HEK293 (cell line): ENCODE measurements around the gene TLR9.

Source experiments
- CTCF ChIA-PET: fragments of 350-600 bp; formaldehyde crosslinking; extraction: SDS; loops from one replicate; lab custom pipeline; 2021; ENCODE audit warnings: antibody characterized with exemption; lab: Yijun Ruan, JAX
- POLR2A ChIA-PET: fragments of 300-600 bp; formaldehyde crosslinking; extraction: SDS; loops from one replicate; lab custom pipeline; 2020; ENCODE audit warnings: antibody characterized with exemption, inconsistent platforms; lab: Yijun Ruan, JAX
- H3K27ac ChIP-seq: fragments of 200-500 bp; sonication (Bioruptor generic); 2 replicates; pipeline ENCODE4 v1.5.1; 2014; ENCODE audit warnings: low read depth, low read length, control low read depth, inconsistent platforms; ENCODE audit errors: extremely low read depth
- H3K36me3 ChIP-seq, 2 experiments: fragments of 200-500 bp in 1 of 2; sonication (Bioruptor generic) in 1 of 2; 1 replicate in 1 of 2; 2 replicates in 1 of 2; pipeline ENCODE4 v1.5.1; 2014 to 2017; ENCODE audit warnings: inconsistent platforms in 2 of 2, low read length in 2 of 2; ENCODE audit not compliant: control insufficient read depth in 2 of 2, insufficient read depth in 1 of 2
- H3K4me1 ChIP-seq: fragments of 200-500 bp; sonication (Bioruptor generic); 2 replicates; pipeline ENCODE4 v1.5.1; 2014; ENCODE audit warnings: mild to moderate bottlenecking, low read length, inconsistent platforms; ENCODE audit not compliant: control insufficient read depth, insufficient read depth
- H3K4me3 ChIP-seq: 2 replicates; pipeline ENCODE4 v1.5.1; 2011; ENCODE audit warnings: low read depth, mild to moderate bottlenecking, control low read depth, low read length, moderate library complexity
- H3K9me3 ChIP-seq: fragments of 200-500 bp; sonication (Bioruptor generic); 2 replicates; pipeline ENCODE4 v1.5.1; 2014; ENCODE audit warnings: low read depth, low read length, inconsistent platforms; ENCODE audit not compliant: control insufficient read depth, insufficient read depth
- EGR2 ChIP-seq: fragments of 450-650 bp; formaldehyde crosslinking; IDR thresholded peaks from 2 replicates; pipeline ENCODE4 v1.5.1; 2016; ENCODE audit warnings: low read depth, missing biosample characterization, missing genetic modification characterization
- HOXD13 ChIP-seq: sonication (generic); formaldehyde crosslinking; IDR thresholded peaks from 2 replicates; pipeline ENCODE4 v1.8.0; 2022; ENCODE audit warnings: missing genetic modification reagents, borderline replicate concordance
- KLF1 ChIP-seq: fragments of 450-650 bp; formaldehyde crosslinking; IDR thresholded peaks from 2 replicates; pipeline ENCODE4 v1.5.1; 2016; ENCODE audit warnings: missing biosample characterization, missing genetic modification characterization
- KLF16 ChIP-seq: fragments of 450-650 bp; formaldehyde crosslinking; IDR thresholded peaks from 2 replicates; pipeline ENCODE4 v1.5.1; 2017; ENCODE audit warnings: missing biosample characterization, missing genetic modification characterization
- ZBTB7A ChIP-seq: fragments of 450-650 bp; formaldehyde crosslinking; IDR thresholded peaks from 2 replicates; pipeline ENCODE4 v1.5.1; 2016; ENCODE audit warnings: low read depth, missing biosample characterization, missing genetic modification characterization
- ZFP41 ChIP-seq: fragments of 450-650 bp; formaldehyde crosslinking; IDR thresholded peaks from 2 replicates; pipeline ENCODE4 v1.5.1; 2016; ENCODE audit warnings: missing biosample characterization, missing genetic modification characterization, borderline replicate concordance
- ZNF112 ChIP-seq: fragments of 450-650 bp; formaldehyde crosslinking; IDR thresholded peaks from 2 replicates; pipeline ENCODE4 v1.5.0; 2017; ENCODE audit warnings: missing biosample characterization, missing genetic modification characterization
- ZNF132 ChIP-seq: fragments of 450-650 bp; formaldehyde crosslinking; IDR thresholded peaks from 2 replicates; pipeline ENCODE4 v1.5.1; 2017; ENCODE audit warnings: missing biosample characterization, missing genetic modification characterization, borderline replicate concordance
- ZNF19 ChIP-seq: fragments of 450-650 bp; formaldehyde crosslinking; IDR thresholded peaks from 2 replicates; pipeline ENCODE4; 2016; ENCODE audit warnings: missing biosample characterization, missing genetic modification characterization, low read depth
- ZNF23 ChIP-seq: fragments of 450-650 bp; formaldehyde crosslinking; IDR thresholded peaks from 2 replicates; pipeline ENCODE4 v1.5.1; 2016; ENCODE audit warnings: missing biosample characterization, missing genetic modification characterization, borderline replicate concordance
- ZNF324 ChIP-seq: fragments of 450-650 bp; formaldehyde crosslinking; IDR thresholded peaks from 2 replicates; pipeline ENCODE4 v1.5.1; 2016; ENCODE audit warnings: missing biosample characterization, missing genetic modification characterization
- ZNF404 ChIP-seq: fragments of 450-650 bp; formaldehyde crosslinking; IDR thresholded peaks from 2 replicates; pipeline ENCODE4 v1.5.1; 2017; ENCODE audit warnings: missing biosample characterization, missing genetic modification characterization
- ZNF473 ChIP-seq: fragments of 450-650 bp; formaldehyde crosslinking; IDR thresholded peaks from 2 replicates; pipeline ENCODE4 v1.5.1; 2017; ENCODE audit warnings: missing biosample characterization, missing genetic modification characterization
- ZNF600 ChIP-seq: fragments of 450-650 bp; formaldehyde crosslinking; IDR thresholded peaks from 2 replicates; pipeline ENCODE4 v1.5.1; 2016; ENCODE audit warnings: missing biosample characterization, missing genetic modification characterization
- ZNF664 ChIP-seq: fragments of 450-650 bp; formaldehyde crosslinking; IDR thresholded peaks from 2 replicates; pipeline ENCODE4 v1.5.1; 2016; ENCODE audit warnings: missing biosample characterization, missing genetic modification characterization
- ZNF76 ChIP-seq: fragments of 450-650 bp; formaldehyde crosslinking; IDR thresholded peaks from 2 replicates; pipeline ENCODE4; 2016; ENCODE audit warnings: low read depth, missing biosample characterization, missing genetic modification characterization, borderline replicate concordance
- ZSCAN30 ChIP-seq: fragments of 450-650 bp; IDR thresholded peaks from 2 replicates; pipeline ENCODE4 v1.5.1; 2018; ENCODE audit warnings: missing biosample characterization, mild to moderate bottlenecking, missing genetic modification characterization, moderate library complexity
- TF ChIP-seq, protein P1 (sequence below): fragments of 450-650 bp; formaldehyde crosslinking; optimal IDR thresholded peaks from 2 replicates; pipeline ENCODE3; 2016; ENCODE audit warnings: missing biosample characterization, mild to moderate bottlenecking, missing genetic modification characterization
- TF ChIP-seq, protein P2 (sequence below): fragments of 450-650 bp; formaldehyde crosslinking; IDR thresholded peaks from 2 replicates; pipeline ENCODE4 v1.5.1; 2016; ENCODE audit warnings: missing biosample characterization, missing genetic modification characterization, low read depth
- TF ChIP-seq, protein P3 (sequence below): fragments of 450-650 bp; formaldehyde crosslinking; IDR thresholded peaks from 2 replicates; pipeline ENCODE4 v1.5.0; 2017; ENCODE audit warnings: missing biosample characterization, missing genetic modification characterization, borderline replicate concordance
- TF ChIP-seq, protein P4 (sequence below): fragments of 450-650 bp; formaldehyde crosslinking; IDR thresholded peaks from 2 replicates; pipeline ENCODE4 v1.5.1; 2016; ENCODE audit warnings: missing biosample characterization, missing genetic modification characterization

TLR9 gene

DNA sequence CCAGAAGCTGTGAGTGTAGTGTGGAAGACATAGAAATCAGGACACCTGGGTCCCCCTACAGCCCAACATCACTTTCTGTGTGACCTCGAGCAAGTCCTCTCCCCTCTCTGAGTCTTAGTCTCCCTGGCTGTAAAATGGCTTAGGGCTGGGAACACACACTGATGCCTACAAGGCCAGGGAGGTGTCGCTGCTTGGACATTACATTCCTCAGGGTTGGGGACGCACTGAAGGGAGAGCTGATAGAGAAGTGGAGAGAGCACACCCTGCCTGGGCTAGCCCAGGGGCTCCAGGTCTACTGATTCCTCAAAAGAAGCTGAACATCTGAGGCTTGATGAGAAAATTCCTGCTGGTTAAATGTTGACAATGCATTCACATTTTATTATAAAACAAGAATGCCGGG, 33.8 kb downstream of the TLR9 start:
- Histone ChIP-seq H3K9me3 (no peaks in the 10 kb centered on the region), H3K4me1 (no peaks in the 10 kb centered on the region), H3K4me3 (no peak overlapping the region), H3K36me3 (no peaks in the 10 kb centered on the region), H3K27ac (no peak overlapping the region)
- ChIA-PET POLR2A (no interaction called here), CTCF (no interaction called here)
- TF ChIP-seq ZNF23 (tag by site-specific recombination) (no peak), ZBTB7A (no peak), ZNF404 (no peak)
- TF ChIP-seq, protein P1, sequence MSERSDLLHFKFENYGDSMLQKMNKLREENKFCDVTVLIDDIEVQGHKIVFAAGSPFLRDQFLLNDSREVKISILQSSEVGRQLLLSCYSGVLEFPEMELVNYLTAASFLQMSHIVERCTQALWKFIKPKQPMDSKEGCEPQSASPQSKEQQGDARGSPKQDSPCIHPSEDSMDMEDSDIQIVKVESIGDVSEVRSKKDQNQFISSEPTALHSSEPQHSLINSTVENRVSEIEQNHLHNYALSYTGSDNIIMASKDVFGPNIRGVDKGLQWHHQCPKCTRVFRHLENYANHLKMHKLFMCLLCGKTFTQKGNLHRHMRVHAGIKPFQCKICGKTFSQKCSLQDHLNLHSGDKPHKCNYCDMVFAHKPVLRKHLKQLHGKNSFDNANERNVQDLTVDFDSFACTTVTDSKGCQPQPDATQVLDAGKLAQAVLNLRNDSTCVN (tag by site-specific recombination), result no peak

DNA sequence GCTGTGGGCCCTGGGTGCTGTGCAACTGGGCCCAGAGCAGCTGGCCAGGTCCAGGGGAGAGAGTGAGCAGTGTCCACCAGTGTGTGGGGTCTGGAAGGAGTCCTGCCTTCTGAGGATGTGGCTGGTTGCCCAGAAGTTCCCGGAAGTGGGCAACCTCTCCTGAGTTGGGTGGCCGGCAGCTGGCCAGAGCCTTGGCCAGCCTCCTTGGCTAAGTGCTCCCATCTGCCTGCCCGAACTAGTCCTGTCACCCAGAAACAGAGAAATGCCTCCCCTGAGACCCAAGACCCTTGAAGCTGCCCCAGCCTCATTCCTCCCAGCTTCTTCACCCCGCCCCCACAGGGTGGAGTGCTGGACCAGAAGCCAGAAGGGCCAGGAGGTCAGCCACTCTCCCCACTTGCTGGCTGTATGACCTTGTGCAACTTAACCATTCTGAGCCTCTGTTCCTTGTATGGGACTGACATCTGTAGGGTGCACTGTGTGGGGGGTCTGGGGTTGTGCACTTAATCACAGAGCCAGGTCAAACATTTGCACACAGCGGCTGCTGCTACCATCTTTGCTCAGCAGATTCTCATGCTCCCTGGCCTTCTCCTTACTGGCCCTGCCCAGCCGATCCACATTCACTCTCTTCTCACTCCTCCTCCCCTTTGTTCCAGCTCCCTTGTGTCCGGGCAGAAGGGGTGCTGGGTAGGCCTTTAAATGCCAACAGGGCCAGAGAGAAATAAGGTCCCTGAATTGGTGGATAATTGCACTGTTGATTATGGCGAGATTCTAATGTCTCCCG, 35.0 kb downstream of the TLR9 start:
- POLR2A ChIA-PET, result no interaction called here
- Histone ChIP-seq H3K9me3 (no peaks in the 10 kb centered on the region), H3K4me1 (no peaks in the 10 kb centered on the region)
- CTCF ChIA-PET, result no interaction called here
- TF ChIP-seq ZNF324 (no peak), KLF1 (no peak), ZNF664 (tag by site-specific recombination) (no peak), KLF16 (no peak), ZNF473 (tag by site-specific recombination) (no peak), ZNF19 (tag by site-specific recombination) (no peak), ZNF76 (tag by site-specific recombination) (no peak), ZNF600 (tag by site-specific recombination) (no peak), HOXD13 (CRISPR knock-in tag) (no peak), ZNF112 (tag by site-specific recombination) (no peak), EGR2 (tag by site-specific recombination) (no peak), ZNF132 (tag by site-specific recombination) (no peak), ZFP41 (tag by site-specific recombination) (no peak), ZSCAN30 (tag by site-specific recombination) (no peak)
- TF ChIP-seq, protein P2, sequence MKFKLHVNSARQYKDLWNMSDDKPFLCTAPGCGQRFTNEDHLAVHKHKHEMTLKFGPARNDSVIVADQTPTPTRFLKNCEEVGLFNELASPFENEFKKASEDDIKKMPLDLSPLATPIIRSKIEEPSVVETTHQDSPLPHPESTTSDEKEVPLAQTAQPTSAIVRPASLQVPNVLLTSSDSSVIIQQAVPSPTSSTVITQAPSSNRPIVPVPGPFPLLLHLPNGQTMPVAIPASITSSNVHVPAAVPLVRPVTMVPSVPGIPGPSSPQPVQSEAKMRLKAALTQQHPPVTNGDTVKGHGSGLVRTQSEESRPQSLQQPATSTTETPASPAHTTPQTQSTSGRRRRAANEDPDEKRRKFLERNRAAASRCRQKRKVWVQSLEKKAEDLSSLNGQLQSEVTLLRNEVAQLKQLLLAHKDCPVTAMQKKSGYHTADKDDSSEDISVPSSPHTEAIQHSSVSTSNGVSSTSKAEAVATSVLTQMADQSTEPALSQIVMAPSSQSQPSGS (tag by site-specific recombination), result no peak
- TF ChIP-seq, protein P3, sequence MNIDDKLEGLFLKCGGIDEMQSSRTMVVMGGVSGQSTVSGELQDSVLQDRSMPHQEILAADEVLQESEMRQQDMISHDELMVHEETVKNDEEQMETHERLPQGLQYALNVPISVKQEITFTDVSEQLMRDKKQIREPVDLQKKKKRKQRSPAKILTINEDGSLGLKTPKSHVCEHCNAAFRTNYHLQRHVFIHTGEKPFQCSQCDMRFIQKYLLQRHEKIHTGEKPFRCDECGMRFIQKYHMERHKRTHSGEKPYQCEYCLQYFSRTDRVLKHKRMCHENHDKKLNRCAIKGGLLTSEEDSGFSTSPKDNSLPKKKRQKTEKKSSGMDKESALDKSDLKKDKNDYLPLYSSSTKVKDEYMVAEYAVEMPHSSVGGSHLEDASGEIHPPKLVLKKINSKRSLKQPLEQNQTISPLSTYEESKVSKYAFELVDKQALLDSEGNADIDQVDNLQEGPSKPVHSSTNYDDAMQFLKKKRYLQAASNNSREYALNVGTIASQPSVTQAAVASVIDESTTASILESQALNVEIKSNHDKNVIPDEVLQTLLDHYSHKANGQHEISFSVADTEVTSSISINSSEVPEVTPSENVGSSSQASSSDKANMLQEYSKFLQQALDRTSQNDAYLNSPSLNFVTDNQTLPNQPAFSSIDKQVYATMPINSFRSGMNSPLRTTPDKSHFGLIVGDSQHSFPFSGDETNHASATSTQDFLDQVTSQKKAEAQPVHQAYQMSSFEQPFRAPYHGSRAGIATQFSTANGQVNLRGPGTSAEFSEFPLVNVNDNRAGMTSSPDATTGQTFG, result no peak
- TF ChIP-seq, protein P4, sequence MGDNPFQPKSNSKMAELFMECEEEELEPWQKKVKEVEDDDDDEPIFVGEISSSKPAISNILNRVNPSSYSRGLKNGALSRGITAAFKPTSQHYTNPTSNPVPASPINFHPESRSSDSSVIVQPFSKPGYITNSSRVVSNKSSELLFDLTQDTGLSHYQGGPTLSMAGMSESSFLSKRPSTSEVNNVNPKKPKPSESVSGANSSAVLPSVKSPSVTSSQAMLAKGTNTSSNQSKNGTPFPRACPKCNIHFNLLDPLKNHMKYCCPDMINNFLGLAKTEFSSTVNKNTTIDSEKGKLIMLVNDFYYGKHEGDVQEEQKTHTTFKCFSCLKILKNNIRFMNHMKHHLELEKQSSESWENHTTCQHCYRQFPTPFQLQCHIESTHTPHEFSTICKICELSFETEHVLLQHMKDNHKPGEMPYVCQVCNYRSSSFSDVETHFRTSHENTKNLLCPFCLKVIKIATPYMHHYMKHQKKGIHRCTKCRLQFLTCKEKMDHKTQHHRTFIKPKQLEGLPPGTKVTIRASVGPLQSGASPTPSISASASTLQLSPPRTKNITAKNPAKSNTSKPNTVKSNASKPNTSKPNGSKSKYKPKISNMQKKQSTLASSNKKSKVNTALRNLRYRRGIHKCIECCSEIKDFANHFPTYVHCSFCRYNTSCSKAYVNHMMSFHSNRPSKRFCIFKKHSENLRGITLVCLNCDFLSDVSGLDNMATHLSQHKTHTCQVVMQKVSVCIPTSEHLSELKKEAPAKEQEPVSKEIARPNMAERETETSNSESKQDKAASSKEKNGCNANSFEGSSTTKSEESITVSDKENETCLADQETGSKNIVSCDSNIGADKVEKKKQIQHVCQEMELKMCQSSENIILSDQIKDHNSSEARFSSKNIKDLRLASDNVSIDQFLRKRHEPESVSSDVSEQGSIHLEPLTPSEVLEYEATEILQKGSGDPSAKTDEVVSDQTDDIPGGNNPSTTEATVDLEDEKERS, result no peak
- TF ChIP-seq, all 188 proteins: peak for 0
- Histone ChIP-seq H3K4me3 (no peak overlapping the region), H3K36me3 (no peaks in the 10 kb centered on the region), H3K27ac (no peak overlapping the region)
